ENCODE results near the gene PLD6. TPM values are rescaled to one million over a fixed set of nuclear protein-coding genes. Genes with fewer than 3 reads are reported as not detected.

PLD6 gene
- polyA plus RNA-seq, 1 donor from 2014 or later: 5.8 TPM

- H3K9me3 Mint-ChIP-seq: no peaks in the 10 kb centered on the region
- no peaks in the 10 kb centered on the region for H3K27me3 Mint-ChIP-seq
- peak overlapping the region in 1 of 3 donors; percentile 50 for H3K27ac Mint-ChIP-seq
- peak overlapping the region in 1 of 4 donors; percentile 40 for H3K4me3 Mint-ChIP-seq
- peaks cover 7% of the 10 kb centered on the region for H3K36me3 Mint-ChIP-seq
- H3K4me1 Mint-ChIP-seq: peaks cover 15 to 22% (median 15%) of the 10 kb centered on the region in 3 donors
Measured at GRCh38 chr17:17232303-17232621, 26.1 kb upstream of the PLD6 start.

DNA sequence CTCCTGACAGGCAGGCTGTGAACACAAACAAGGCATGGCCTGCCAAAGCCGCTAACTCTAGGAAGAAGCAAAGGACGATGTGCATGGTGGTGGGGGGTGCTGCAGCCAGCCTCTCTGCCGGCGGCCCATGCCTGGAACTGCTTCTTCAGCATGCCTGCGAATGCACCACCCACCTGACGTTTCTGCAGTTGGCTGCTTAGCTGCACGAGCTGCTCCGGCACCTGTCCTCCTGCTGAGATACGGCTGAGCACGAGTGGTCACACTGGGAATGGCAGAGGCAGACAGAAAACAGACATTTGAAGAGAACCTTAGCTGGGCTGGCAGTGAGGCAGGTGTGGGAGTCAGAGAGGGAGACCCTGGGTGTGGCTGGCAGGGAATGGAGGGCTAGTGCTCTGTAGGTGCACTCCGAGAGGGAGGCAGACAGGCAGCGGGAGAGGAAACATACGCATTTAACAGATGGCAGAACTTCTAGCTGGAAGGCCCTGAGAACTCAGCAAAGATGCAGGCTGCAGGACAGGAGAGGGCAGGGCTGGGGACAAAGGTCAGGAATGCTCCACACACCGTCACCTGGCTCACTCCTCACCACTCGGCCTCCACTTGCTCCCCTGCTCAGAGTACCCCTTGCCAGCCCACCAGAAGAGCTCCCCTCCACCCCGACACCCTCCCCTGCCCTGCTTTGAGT is 25.6 kb upstream of the PLD6 start:
- H3K9me3 Mint-ChIP-seq: no peaks in the 10 kb centered on the region
- H3K36me3 Mint-ChIP-seq: peaks cover 7% of the 10 kb centered on the region
- peak overlapping the region in 1 of 4 donors; percentile 55 for H3K4me3 Mint-ChIP-seq
- H3K27ac Mint-ChIP-seq: peak overlapping the region in 1 of 3 donors; percentile 50
- peaks cover 15 to 19% (median 15%) of the 10 kb centered on the region in 3 donors for H3K4me1 Mint-ChIP-seq
- no peaks in the 10 kb centered on the region for H3K27me3 Mint-ChIP-seq

GRCh38 chr17:17229416-17230384 is 23.6 kb upstream of the PLD6 start:
- peaks cover 13% of the 10 kb centered on the region for H3K36me3 Mint-ChIP-seq
- H3K27ac Mint-ChIP-seq: no peak overlapping the region
- H3K4me3 Mint-ChIP-seq: peak overlapping the region in 2 of 4 donors; percentile 34 to 54
- no peaks in the 10 kb centered on the region for H3K27me3 Mint-ChIP-seq
- no peaks in the 10 kb centered on the region for H3K9me3 Mint-ChIP-seq
- H3K4me1 Mint-ChIP-seq: peaks cover 1 to 4% (median 3%) of the 10 kb centered on the region in 3 donors

DNA sequence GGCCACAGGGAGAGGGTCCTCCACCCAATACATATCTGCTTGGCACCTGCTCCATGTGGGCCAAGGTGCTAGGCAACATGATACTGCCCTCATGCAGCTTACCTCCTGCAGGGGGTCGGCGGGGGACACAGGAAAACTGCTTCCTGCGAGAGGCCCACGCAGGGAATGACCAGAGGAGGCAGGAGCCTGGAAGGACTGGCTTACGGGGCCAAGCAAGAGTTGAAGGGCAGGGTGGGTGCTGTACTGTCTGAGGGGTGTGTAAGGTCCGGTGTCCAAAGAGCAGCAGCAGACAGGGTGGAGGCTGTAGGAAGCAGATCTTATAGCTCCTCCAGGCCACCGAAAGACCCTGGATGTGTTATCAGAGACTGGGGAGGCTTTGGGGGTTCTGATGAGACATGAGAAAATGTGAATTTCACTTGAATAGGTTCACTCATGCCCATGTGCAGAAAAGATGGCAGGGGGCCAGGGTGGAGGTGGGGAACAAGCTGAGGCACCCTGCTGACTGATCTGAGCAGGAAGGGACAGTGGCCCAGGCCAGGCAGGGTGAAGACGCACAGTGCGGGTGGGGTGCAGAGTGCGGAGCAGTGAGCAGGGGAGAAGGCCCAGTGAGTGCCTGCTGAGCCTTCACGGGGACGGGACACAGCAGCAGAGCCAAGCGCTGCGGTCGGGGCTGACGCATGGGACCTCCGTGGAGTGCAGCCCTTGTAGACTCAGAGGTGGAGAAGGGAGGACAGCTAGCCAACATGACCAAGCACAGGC is 22.6 kb upstream of the PLD6 start:
- Mint-ChIP-seq H3K27ac (no peak overlapping the region), H3K4me1 (peaks cover 1 to 5% (median 4%) of the 10 kb centered on the region in 3 donors), H3K9me3 (no peaks in the 10 kb centered on the region), H3K36me3 (peaks cover 13% of the 10 kb centered on the region), H3K4me3 (no peak overlapping the region), H3K27me3 (no peaks in the 10 kb centered on the region)

DNA sequence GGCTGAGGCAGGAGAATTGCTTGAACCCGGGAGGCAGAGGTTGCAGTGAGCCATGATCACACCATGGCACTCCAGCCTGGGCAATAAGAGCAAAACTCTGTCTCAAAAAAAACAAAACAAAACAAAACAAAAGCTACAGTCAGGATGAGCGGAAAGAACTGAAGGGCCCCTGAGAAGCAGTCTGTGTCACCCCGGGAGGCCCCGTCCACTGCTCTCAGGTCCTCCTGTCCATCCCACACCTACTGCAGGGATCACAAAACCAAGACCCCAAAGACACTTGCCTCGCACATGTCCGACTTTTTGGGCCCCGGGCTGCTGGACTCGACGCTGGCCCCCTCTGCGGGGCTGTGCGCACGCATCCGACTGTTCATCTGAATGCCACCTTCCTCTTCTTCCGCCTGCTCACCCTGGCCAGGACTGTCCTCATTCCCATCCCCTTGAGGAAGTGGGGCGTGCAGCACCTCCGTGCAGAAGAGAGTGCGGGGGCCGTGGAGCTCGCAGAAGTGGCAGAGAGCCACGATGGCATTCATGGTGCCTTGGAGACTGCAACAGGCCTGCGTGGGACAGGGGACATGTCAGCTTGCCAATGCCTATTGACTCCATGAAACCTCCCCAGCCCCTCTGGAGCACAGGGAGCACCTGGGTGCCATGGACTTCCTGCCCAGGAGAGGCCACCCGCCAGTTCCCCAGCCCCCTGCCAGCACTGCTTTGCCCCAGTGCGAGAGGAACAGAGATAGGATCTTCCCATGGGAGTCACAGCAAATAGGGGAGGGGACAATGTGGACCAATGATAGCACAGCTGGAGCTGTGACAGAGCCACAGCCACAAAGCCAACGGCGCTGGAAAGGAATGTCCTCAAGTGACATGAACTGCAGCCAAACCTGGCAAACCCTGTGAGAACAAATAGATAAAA is 21.7 kb upstream of the PLD6 start:
- H3K4me1 Mint-ChIP-seq: peaks cover 1 to 5% (median 4%) of the 10 kb centered on the region in 3 donors
- H3K27me3 Mint-ChIP-seq: no peaks in the 10 kb centered on the region
- no peaks in the 10 kb centered on the region for H3K9me3 Mint-ChIP-seq
- H3K27ac Mint-ChIP-seq: peak overlapping the region in 1 of 3 donors; percentile 81
- H3K4me3 Mint-ChIP-seq: no peak overlapping the region
- peaks cover 13% of the 10 kb centered on the region for H3K36me3 Mint-ChIP-seq

GRCh38 chr17:17226451-17227265 is 20.5 kb upstream of the PLD6 start:
- H3K36me3 Mint-ChIP-seq: peaks cover 10% of the 10 kb centered on the region
- H3K27ac Mint-ChIP-seq: no peak overlapping the region
- H3K4me3 Mint-ChIP-seq: no peak overlapping the region
- H3K9me3 Mint-ChIP-seq: no peaks in the 10 kb centered on the region
- peaks cover 1 to 5% (median 4%) of the 10 kb centered on the region in 3 donors for H3K4me1 Mint-ChIP-seq
- no peaks in the 10 kb centered on the region for H3K27me3 Mint-ChIP-seq

GRCh38 chr17:17225901-17226300 is 19.8 kb upstream of the PLD6 start:
- Mint-ChIP-seq H3K9me3 (no peaks in the 10 kb centered on the region), H3K27ac (peak overlapping the region in 1 of 3 donors; percentile 35), H3K36me3 (peaks cover 10% of the 10 kb centered on the region), H3K27me3 (no peaks in the 10 kb centered on the region), H3K4me1 (peaks cover 1 to 5% (median 4%) of the 10 kb centered on the region in 3 donors), H3K4me3 (no peak overlapping the region)

DNA sequence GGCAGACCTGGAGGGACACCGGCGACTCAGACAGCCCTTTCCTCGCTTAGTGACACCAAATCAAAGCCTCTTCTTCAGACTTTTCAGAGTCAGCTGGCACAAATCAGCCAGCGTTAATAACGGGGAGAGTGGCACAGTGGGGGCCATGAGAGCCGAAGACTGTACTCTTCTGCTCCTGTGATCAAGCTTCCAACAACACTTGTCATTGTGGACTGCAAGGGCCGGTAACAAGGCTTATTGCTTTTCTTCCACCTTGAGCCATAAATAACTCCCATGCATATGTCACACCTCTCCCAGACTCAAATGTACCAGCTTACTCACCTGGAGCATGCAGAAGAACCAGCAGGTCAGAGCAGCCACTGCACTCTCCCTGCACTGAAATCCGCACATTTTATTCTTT is 18.0 kb upstream of the PLD6 start:
- peaks cover 0 to 1% (median under 1%) of the 10 kb centered on the region in 3 donors for H3K4me1 Mint-ChIP-seq
- H3K4me3 Mint-ChIP-seq: no peak overlapping the region
- H3K27me3 Mint-ChIP-seq: no peaks in the 10 kb centered on the region
- no peak overlapping the region for H3K27ac Mint-ChIP-seq
- peaks cover 10% of the 10 kb centered on the region for H3K36me3 Mint-ChIP-seq
- H3K9me3 Mint-ChIP-seq: no peaks in the 10 kb centered on the region

DNA sequence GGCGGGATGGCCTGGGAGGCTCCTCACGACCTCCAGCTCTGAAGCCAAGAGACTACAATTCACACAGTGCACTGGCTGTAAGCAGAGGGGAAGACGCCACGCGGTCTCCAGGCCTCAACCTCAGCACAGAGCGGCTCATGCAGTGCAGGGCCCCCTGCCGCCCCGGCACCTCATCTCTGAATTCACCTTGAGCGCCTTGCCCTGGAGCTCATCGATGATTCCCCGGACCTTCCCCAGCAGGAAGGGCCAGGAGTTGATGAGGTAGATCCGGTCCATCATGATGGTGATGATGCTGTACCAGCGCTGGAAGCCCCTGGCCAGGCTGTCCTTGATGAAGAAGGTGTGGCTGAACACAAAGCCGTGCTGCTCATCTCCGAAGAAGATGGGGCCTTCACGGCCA is 17.6 kb upstream of the PLD6 start:
- Mint-ChIP-seq H3K27ac (no peak overlapping the region), H3K36me3 (peaks cover 8% of the 10 kb centered on the region), H3K9me3 (no peaks in the 10 kb centered on the region)

GRCh38 chr17:17221329-17221728 is 15.2 kb upstream of the PLD6 start:
- H3K4me3 Mint-ChIP-seq: no peak overlapping the region
- no peaks in the 10 kb centered on the region for H3K9me3 Mint-ChIP-seq
- no peak overlapping the region for H3K27ac Mint-ChIP-seq
- H3K4me1 Mint-ChIP-seq: peaks cover 0 to 1% (median 0%) of the 10 kb centered on the region in 3 donors
- H3K27me3 Mint-ChIP-seq: no peaks in the 10 kb centered on the region
- H3K36me3 Mint-ChIP-seq: peaks cover 8% of the 10 kb centered on the region

More for the DNA sequence above, 17.6 kb upstream of the PLD6 start:
- Mint-ChIP-seq H3K27me3 (no peaks in the 10 kb centered on the region), H3K4me1 (peaks cover 0 to 1% (median 0%) of the 10 kb centered on the region in 3 donors), H3K4me3 (no peak overlapping the region)

DNA sequence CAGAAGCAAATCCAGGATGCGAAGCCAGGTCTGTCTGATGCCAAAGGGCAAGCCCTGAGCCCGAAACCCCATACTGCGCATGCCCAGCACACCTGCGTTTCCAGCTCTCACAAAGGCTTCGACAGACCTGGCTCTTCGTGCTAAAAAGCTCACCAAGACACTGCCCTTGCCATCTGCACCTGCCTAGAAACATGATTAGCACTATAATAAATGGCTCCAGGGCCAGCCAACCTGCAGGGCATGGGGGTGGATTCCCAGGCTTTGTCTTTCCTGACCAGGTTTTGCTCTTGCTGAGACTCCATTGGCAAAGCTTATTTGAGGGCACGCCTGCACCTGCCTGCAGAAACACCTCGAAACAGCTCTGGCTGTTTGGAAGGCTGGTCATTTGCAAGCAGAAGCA is 14.4 kb upstream of the PLD6 start:
- Mint-ChIP-seq H3K27me3 (no peaks in the 10 kb centered on the region), H3K4me1 (peaks cover 0 to 1% (median 0%) of the 10 kb centered on the region in 3 donors), H3K27ac (no peak overlapping the region), H3K9me3 (no peaks in the 10 kb centered on the region), H3K36me3 (peaks cover 10% of the 10 kb centered on the region), H3K4me3 (no peak overlapping the region)

DNA sequence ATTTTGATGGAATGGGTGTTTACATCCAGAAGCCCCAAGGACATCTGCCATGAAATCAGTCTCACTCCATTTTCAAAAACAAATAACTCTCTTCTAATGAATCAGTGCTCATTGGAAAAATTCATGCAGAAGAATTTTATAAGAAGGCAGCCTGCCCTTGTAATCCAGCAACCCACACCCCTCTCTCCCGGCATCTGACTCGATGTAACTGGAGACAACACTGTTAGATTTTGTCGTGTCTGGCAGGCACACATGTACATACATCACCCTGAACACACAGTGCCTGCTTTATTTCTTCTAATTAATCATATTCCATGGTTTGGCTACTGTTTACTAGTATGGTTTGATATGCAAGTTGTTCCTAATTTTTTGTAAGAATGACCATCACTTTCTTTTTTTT is 11.9 kb upstream of the PLD6 start:
- Mint-ChIP-seq H3K36me3 (peaks cover 5% of the 10 kb centered on the region), H3K4me1 (no peaks in the 10 kb centered on the region), H3K27me3 (no peaks in the 10 kb centered on the region), H3K27ac (peak overlapping the region in 1 of 3 donors; percentile 33), H3K4me3 (no peak overlapping the region), H3K9me3 (no peaks in the 10 kb centered on the region)

DNA sequence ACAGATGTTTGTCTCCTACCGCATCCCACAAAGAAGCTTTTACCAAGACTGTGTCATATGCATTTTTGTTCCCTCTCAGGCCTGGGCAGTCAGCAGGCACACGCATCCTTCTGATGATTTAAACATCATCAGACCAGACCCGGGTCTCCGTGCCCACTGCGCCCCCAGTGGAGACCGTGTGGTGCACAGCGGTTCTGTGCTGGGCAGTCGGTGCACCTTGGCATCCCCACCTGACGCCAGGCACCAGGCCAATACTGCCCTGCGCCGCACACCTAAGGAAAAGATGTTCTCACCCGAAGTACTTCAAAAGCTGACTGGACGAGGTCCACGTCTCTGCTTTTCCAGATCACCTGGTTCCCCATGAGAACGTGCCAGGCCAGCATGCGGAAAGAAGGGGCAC is 10.6 kb upstream of the PLD6 start:
- Mint-ChIP-seq H3K27me3 (no peaks in the 10 kb centered on the region), H3K36me3 (peaks cover 3% of the 10 kb centered on the region), H3K4me1 (no peaks in the 10 kb centered on the region), H3K9me3 (no peaks in the 10 kb centered on the region), H3K4me3 (no peak overlapping the region), H3K27ac (no peak overlapping the region)

Measured in IgD-negative memory B cell (primary cell).